Measurements from ENCODE around the gene OPRL1.

GRCh38 chr20:64149809-64150560, 70.1 kb downstream of the OPRL1 start:
- no peak for TF ChIP-seq CTCF (IDR thresholded peaks at IDR 0.05; ENCODE audit: insufficient read depth, low read length, poor library complexity, severe bottlenecking)
- TF ChIP-seq EZH2phosphoT487 (conservative IDR thresholded peaks at IDR 0.05; ENCODE audit: low read length): no peak
